Vagina (tissue), 2 donors: ENCODE measurements around the gene SULT1B1.

Source experiments
- POLR2A ChIP-seq, 2 donors: fragments of 450-650 bp; IDR thresholded peaks; one replicate each; pipeline ENCODE4 v1.6.1; 2017; ENCODE audit warnings: antibody characterized with exemption in 2 of 2, mild to moderate bottlenecking in 2 of 2, moderate library complexity in 2 of 2
- TF ChIP-seq, protein P1 (sequence below), 3 experiments: fragments of 450-650 bp in 2 of 3; fragments of 200-600 bp in 1 of 3; sonication (generic) in 1 of 3; IDR thresholded peaks; one replicate each; pipeline ENCODE4 v1.5.1; 2017 to 2019; ENCODE audit warnings: antibody characterized with exemption in 3 of 3, mild to moderate bottlenecking in 2 of 3, moderate library complexity in 2 of 3

DNA sequence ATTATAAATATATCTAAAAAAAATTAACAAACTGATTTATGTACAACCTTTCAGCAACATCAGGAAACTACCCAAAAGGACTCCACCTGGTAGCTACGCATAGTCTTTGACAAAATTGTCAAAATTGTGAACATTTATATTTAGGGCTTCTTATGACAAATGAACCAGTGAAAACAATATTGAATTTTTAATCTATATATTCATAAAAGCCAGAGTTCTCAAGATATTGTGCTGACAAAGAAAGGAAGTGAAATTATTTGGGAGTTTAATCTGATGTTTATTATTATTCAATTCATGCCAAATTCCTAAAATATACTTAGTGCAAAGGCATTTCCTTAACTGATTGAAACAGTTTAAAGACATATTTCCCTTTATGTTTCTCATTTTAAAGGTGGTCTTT, 5.3 kb upstream of the SULT1B1 start:
- TF ChIP-seq, protein P1, sequence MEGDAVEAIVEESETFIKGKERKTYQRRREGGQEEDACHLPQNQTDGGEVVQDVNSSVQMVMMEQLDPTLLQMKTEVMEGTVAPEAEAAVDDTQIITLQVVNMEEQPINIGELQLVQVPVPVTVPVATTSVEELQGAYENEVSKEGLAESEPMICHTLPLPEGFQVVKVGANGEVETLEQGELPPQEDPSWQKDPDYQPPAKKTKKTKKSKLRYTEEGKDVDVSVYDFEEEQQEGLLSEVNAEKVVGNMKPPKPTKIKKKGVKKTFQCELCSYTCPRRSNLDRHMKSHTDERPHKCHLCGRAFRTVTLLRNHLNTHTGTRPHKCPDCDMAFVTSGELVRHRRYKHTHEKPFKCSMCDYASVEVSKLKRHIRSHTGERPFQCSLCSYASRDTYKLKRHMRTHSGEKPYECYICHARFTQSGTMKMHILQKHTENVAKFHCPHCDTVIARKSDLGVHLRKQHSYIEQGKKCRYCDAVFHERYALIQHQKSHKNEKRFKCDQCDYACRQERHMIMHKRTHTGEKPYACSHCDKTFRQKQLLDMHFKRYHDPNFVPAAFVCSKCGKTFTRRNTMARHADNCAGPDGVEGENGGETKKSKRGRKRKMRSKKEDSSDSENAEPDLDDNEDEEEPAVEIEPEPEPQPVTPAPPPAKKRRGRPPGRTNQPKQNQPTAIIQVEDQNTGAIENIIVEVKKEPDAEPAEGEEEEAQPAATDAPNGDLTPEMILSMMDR (IDR thresholded peaks at IDR 0.05): no peak
- no peak for TF ChIP-seq POLR2A (IDR thresholded peaks at IDR 0.05)
